Heart left ventricle (tissue), 16 donors: Measurements from ENCODE around the gene KRTAP5-3. TPM values are rescaled to one million over a fixed set of nuclear protein-coding genes. Genes with fewer than 3 reads are reported as not detected.
A peak's percentile ranks its signal among the peaks of the same experiment; 100 is the strongest.

Experiments used
- ATAC-seq, 4 donors: fragments of 200-7000 bp; cut with Tn5 transposase; one replicate each; pipeline ENCODE4 v1.9.1; 2020 to 2022; ENCODE audit warnings: moderate library complexity in 4 of 4, mild to moderate bottlenecking in 3 of 4, moderate number of reproducible peaks in 1 of 4
- DNase-seq, 5 donors: peaks; one replicate each; pipeline ENCODE4 v3.0.0-alpha.2; 2020
- H3K27ac ChIP-seq, 12 donors: fragments of 200-600 bp; sonication (generic) in 4 of 12; one replicate each; pipeline versions ENCODE4 v1.5.0 to v1.8.0; 2016 to 2022; ENCODE audit warnings: mild to moderate bottlenecking in 2 of 12
- H3K27me3 ChIP-seq, 9 donors: fragments of 200-600 bp; sonication (generic) in 2 of 9; one replicate each; pipeline versions ENCODE4 v1.5.1 to v1.8.0; 2016 to 2022; ENCODE audit warnings: mild to moderate bottlenecking in 3 of 9
- H3K36me3 ChIP-seq, 9 donors: fragments of 200-600 bp; sonication (generic) in 2 of 9; one replicate each; pipeline versions ENCODE4 v1.5.0 to v1.8.0; 2018 to 2022; ENCODE audit warnings: mild to moderate bottlenecking in 2 of 9
- H3K4me1 ChIP-seq, 12 donors: fragments of 200-600 bp; sonication (generic) in 4 of 12; one replicate each; pipeline versions ENCODE4 v1.5.0 to v1.8.0; 2016 to 2022; ENCODE audit warnings: mild to moderate bottlenecking in 3 of 12
- H3K4me3 ChIP-seq, 12 donors: fragments of 200-600 bp; sonication (generic) in 4 of 12; one replicate each; pipeline versions ENCODE4 v1.5.0 to v1.8.0; 2017 to 2022; ENCODE audit warnings: mild to moderate bottlenecking in 9 of 12, moderate library complexity in 4 of 12
- H3K9me3 ChIP-seq, 12 donors: fragments of 200-600 bp; sonication (generic) in 4 of 12; one replicate each; pipeline versions ENCODE4 v1.5.0 to v1.8.0; 2016 to 2022; ENCODE audit warnings: mild to moderate bottlenecking in 1 of 12
- CTCF ChIP-seq, 12 donors: fragments of 200-600 bp; sonication (generic) in 4 of 12; IDR thresholded peaks; one replicate each; pipeline versions ENCODE4 v1.5.0 to v1.8.0; 2018 to 2022; ENCODE audit warnings: antibody characterized with exemption in 12 of 12, mild to moderate bottlenecking in 5 of 12
- POLR2A ChIP-seq, 2 donors: fragments of 450-650 bp; IDR thresholded peaks; one replicate each; pipeline ENCODE4 v1.6.1; 2017; ENCODE audit warnings: antibody characterized with exemption in 2 of 2, mild to moderate bottlenecking in 2 of 2, moderate library complexity in 2 of 2
- WGBS, 4 donors: extraction: QIAGEN DNeasy Blood & Tissue Kit in 2 of 4; methylation state at CpG; one replicate each; pipeline versions ENCODE4 v1.1.5 to v1.1.7; 2013 to 2018; 5-methylcytosine and 5-hydroxymethylcytosine counted together
- intact Hi-C, 10 donors: fragments of 100-400 bp; cut with DNase I; formaldehyde crosslinking; loops; one replicate each; pipeline versions ENCODE4 v1.11.1 to v1.14.2; 2022
- polyA plus RNA-seq, 2 donors: library from polyadenylated mRNA; stranded (reverse); fragments of 200-250 nt; gene quantifications; one replicate each; pipeline ENCODE4 v1.2.3, GENCODE V29; 2013
- total RNA-seq, 9 donors: library from RNA; depleted of rRNA in 2 of 9; stranded (reverse); fragments of >200 nt in 2 of 9; fragmentation: NEBNext Ultra II Directional in 3 of 9; extraction: Animal tissue kit (Norgen Biotek cat#: 25700) in 3 of 9; gene quantifications; one replicate each; pipeline versions ENCODE4 v1.1.0 to v1.2.4, GENCODE V29; 2016 to 2023
- donor health status: ischemic (EF 13 %, LVEDD 7.1; RV severe dilation, severe dysfunction).
- donor health status: healthy with polysubstance abuse.
- donor health status: DM: no; HTN: yes; CAD: no.
- donor health status: DM: no; HTN: no; CAD: no.
- donor health status: ischemic (EF 25% LVEDD 6.9; RV normal size, moderate dysfunction).
- donor health status: ischemic (EF 25% LVEDD 5.7; RV mildly dilated, moderate dysfunction).
- donor health status: healthy.
- donor health status: DM: yes; HTN: yes; CAD: no.
- donor health status: ischemic (EF 35%, LVEDD 5.7; RV mildly dilated, moderate dysfunction).
- donor health status: nonischemic (EF 11% LVEDD 7.7; RV severe dilation, severe dysfunction).
- donor health status: DM: yes; HTN: yes; CAD: no.
- donor health status: PGD.
- donor health status: ischemic (EF 29% LVEDD 5.4; RV normal size, mild dysfunction).
- donor health status: nonischemic (EF 23%, LVEDD 6.1; RV moderate dilation, normal function).

The KRTAP5-3 gene
- total and polyA plus RNA-seq, 11 donors, result not detected

GRCh38 chr11:1558775-1559110 is 49.5 kb downstream of the KRTAP5-3 start:
- no peak for DNase-seq
- TF ChIP-seq POLR2A (IDR thresholded peaks at IDR 0.05), result no peak
- no peak for TF ChIP-seq CTCF (IDR thresholded peaks at IDR 0.05)
- intact Hi-C loops, result loop anchor here in 1 of 10 donors (2.0 kb wide), 1 partner anchor 14 kb away; the partner anchor contains the start of gene DUSP8
- 63 to 74% (median 64%) methylated on average over 7 to 12 of the region's 12 CpGs for WGBS, 4 donors
- no peak overlapping the region for H3K4me3 ChIP-seq
- peaks cover 4 to 57% (median 29%) of the 10 kb centered on the region in 12 donors for H3K4me1 ChIP-seq
- H3K9me3 ChIP-seq, result no peaks in the 10 kb centered on the region
- H3K36me3 ChIP-seq, result peaks cover 0 to 52% (median 37%) of the 10 kb centered on the region in 9 donors
- peak overlapping the region; percentile 78 to 99 (median 88) for H3K27ac ChIP-seq
- ATAC-seq, result no peak
- no peaks in the 10 kb centered on the region for H3K27me3 ChIP-seq

GRCh38 chr11:1557904-1558774 is 50.1 kb downstream of the KRTAP5-3 start:
- H3K4me1 ChIP-seq, result peaks cover 4 to 61% (median 29%) of the 10 kb centered on the region in 12 donors
- no peak overlapping the region for H3K4me3 ChIP-seq
- 25 to 41% (median 36%) methylated on average over 23 to 29 of the region's 29 CpGs for WGBS, 4 donors

More at GRCh38 chr11:1557904-1558774, 50.1 kb downstream of the KRTAP5-3 start:
- Histone ChIP-seq H3K27ac (peak overlapping the region; percentile 78 to 99 (median 88)), H3K9me3 (no peaks in the 10 kb centered on the region), H3K27me3 (no peaks in the 10 kb centered on the region), H3K36me3 (peaks cover 0 to 46% (median 32%) of the 10 kb centered on the region in 9 donors)
- intact Hi-C loops, result loop anchor here in 1 of 10 donors (2.0 kb wide), 1 partner anchor 15 kb away; the partner anchor contains the start of gene DUSP8
- ATAC-seq, result peak in 3 of 4 donors; percentile 40 to 56 (median 53)
- peak; percentile 62 to 79 (median 76) for DNase-seq
- TF ChIP-seq POLR2A (IDR thresholded peaks at IDR 0.05) (no peak), CTCF (IDR thresholded peaks at IDR 0.05) (no peak)

Other genes starting within 250 kb of the KRTAP5-3 start
- under 1 TPM in 8 of 9 donors, not detected in 1; 0.16 to 0.85 (median 0.61) TPM for gene BRSK2, start 218.5 kb downstream of the KRTAP5-3 start, total RNA-seq
- gene BRSK2, start 218.5 kb downstream of the KRTAP5-3 start, polyA plus RNA-seq, result 1 to 10 TPM in 1 of 2 donors, under 1 TPM in 1; 0.26 to 1.3 TPM
- 10 to 100 TPM; 35.5 to 53.7 (median 44.7) TPM for gene MOB2, start 121.7 kb downstream of the KRTAP5-3 start, total RNA-seq
- gene MOB2, start 121.7 kb downstream of the KRTAP5-3 start, polyA plus RNA-seq, result 10 to 100 TPM; 27.4 to 61.1 TPM
- gene DUSP8, start 36.2 kb downstream of the KRTAP5-3 start, total RNA-seq, result 10 to 100 TPM in 8 of 9 donors, 1 to 10 TPM in 1; 9.8 to 29.9 (median 17.1) TPM
- 10 to 100 TPM; 10.9 to 12.8 TPM for gene DUSP8, start 36.2 kb downstream of the KRTAP5-3 start, polyA plus RNA-seq
- not detected for gene KRTAP5-1, start 23.2 kb downstream of the KRTAP5-3 start, total RNA-seq
- not detected for gene KRTAP5-1, start 23.2 kb downstream of the KRTAP5-3 start, polyA plus RNA-seq
- not detected for gene KRTAP5-2, start 10.2 kb downstream of the KRTAP5-3 start, total RNA-seq
- gene KRTAP5-2, start 10.2 kb downstream of the KRTAP5-3 start, polyA plus RNA-seq, result not detected
- gene KRTAP5-4, start 13.7 kb upstream of the KRTAP5-3 start, total RNA-seq, result not detected
- gene KRTAP5-4, start 13.7 kb upstream of the KRTAP5-3 start, polyA plus RNA-seq, result not detected
- not detected for gene KRTAP5-5, start 21.3 kb upstream of the KRTAP5-3 start, total RNA-seq
- gene KRTAP5-5, start 21.3 kb upstream of the KRTAP5-3 start, polyA plus RNA-seq, result not detected
- gene KRTAP5-6, start 88.7 kb upstream of the KRTAP5-3 start, total RNA-seq, result not detected
- not detected for gene KRTAP5-6, start 88.7 kb upstream of the KRTAP5-3 start, polyA plus RNA-seq
- 1 to 10 TPM in 1 of 9 donors, under 1 TPM in 8; 0.23 to 3.6 (median 0.56) TPM for gene IFITM10, start 142.1 kb upstream of the KRTAP5-3 start, total RNA-seq
- gene IFITM10, start 142.1 kb upstream of the KRTAP5-3 start, polyA plus RNA-seq, result under 1 TPM; 0.12 to 0.19 TPM
- 1,000 to 10,000 TPM in 3 of 9 donors, 100 to 1,000 TPM in 6; 580 to 1,779 (median 722) TPM for gene CTSD, start 155.5 kb upstream of the KRTAP5-3 start, total RNA-seq
- 1,000 to 10,000 TPM in 1 of 2 donors, 100 to 1,000 TPM in 1; 420 to 1,089 TPM for gene CTSD, start 155.5 kb upstream of the KRTAP5-3 start, polyA plus RNA-seq
- gene SYT8, start 226.5 kb upstream of the KRTAP5-3 start, total RNA-seq, result not detected
- under 1 TPM in 1 of 2 donors, not detected in 1; 0.08 TPM for gene SYT8, start 226.5 kb upstream of the KRTAP5-3 start, polyA plus RNA-seq
- gene TNNI2, start 230.5 kb upstream of the KRTAP5-3 start, total RNA-seq, result 1 to 10 TPM in 1 of 9 donors, under 1 TPM in 1, not detected in 7; 0.72 to 3.3 TPM
- under 1 TPM in 1 of 2 donors, not detected in 1; 0.22 TPM for gene TNNI2, start 230.5 kb upstream of the KRTAP5-3 start, polyA plus RNA-seq
- 10 to 100 TPM; 11.4 to 86.8 (median 16.4) TPM for gene LSP1, start 244.6 kb upstream of the KRTAP5-3 start, total RNA-seq
- 10 to 100 TPM; 10.0 to 20.6 TPM for gene LSP1, start 244.6 kb upstream of the KRTAP5-3 start, polyA plus RNA-seq